Upper lobe of left lung (tissue), 4 donors: ENCODE measurements around the gene ENSA.
"Not testable (repeated sequence)": the region's sequence is repeated elsewhere in the genome, so short reads cannot be mapped to it uniquely, and the experiment has no call there.

Source experiments
- POLR2A ChIP-seq, 4 donors: fragments of 450-650 bp; IDR thresholded peaks; one replicate each; pipeline ENCODE4 v1.5.1; 2016 to 2017; ENCODE audit warnings: antibody characterized with exemption in 4 of 4, mild to moderate bottlenecking in 2 of 4
- POLR2AphosphoS5 ChIP-seq, 2 donors: sonication (generic); formaldehyde crosslinking; IDR thresholded peaks; one replicate each; pipeline ENCODE4 v1.5.1; 2017; ENCODE audit warnings: antibody characterized with exemption in 2 of 2

GRCh38 chr1:150581437-150581836 lies 48.0 kb downstream of the ENSA start:
- TF ChIP-seq POLR2A, POLR2AphosphoS5 (IDR thresholded peaks at IDR 0.05): not testable (repeated sequence)
